Calu3 (cell line): Measurements from ENCODE around the gene OSBPL8. TPM values are rescaled to one million over a fixed set of nuclear protein-coding genes. Genes with fewer than 3 reads are reported as not detected.
"Not testable (repeated sequence)": the region's sequence is repeated elsewhere in the genome, so short reads cannot be mapped to it uniquely, and the experiment has no call there.

Experiments
- BruUV-seq: library from RNA; stranded (reverse); fragments of 400-500 nt; replicated peaks from 2 replicates; lab custom pipeline; 2021; lab: Mats Ljungman, UMichigan
- CTCF ChIA-PET: fragments of 300-600 bp; sonication (Branson Sonifier 250); formaldehyde crosslinking; loops from one replicate; lab custom pipeline; 2022; ENCODE audit warnings: antibody characterized with exemption; lab: Charles Lee
- DNase-seq: peaks from one replicate; pipeline ENCODE4 v3.0.0; 2022
- H3K27ac Mint-ChIP-seq: one replicate; pipeline ENCODE4 v1.8.0; 2022; ENCODE audit warnings: mixed read lengths; ENCODE audit not compliant: unreplicated experiment
- H3K27me3 Mint-ChIP-seq: one replicate; pipeline ENCODE4 v1.8.0; 2022; ENCODE audit warnings: mixed read lengths; ENCODE audit not compliant: unreplicated experiment
- H3K36me3 Mint-ChIP-seq: one replicate; pipeline ENCODE4 v1.8.0; 2022; ENCODE audit warnings: mild to moderate bottlenecking, moderate library complexity, mixed read lengths; ENCODE audit not compliant: insufficient read depth, unreplicated experiment
- H3K4me1 Mint-ChIP-seq: one replicate; pipeline ENCODE4 v1.8.0; 2022; ENCODE audit warnings: mild to moderate bottlenecking, low read depth, mixed read lengths; ENCODE audit not compliant: unreplicated experiment
- H3K4me3 Mint-ChIP-seq: one replicate; pipeline ENCODE4 v1.8.0; 2022; ENCODE audit warnings: mild to moderate bottlenecking, low read depth, moderate library complexity, mixed read lengths; ENCODE audit not compliant: unreplicated experiment
- H3K9me3 Mint-ChIP-seq: one replicate; pipeline ENCODE4 v1.8.0; 2022; ENCODE audit warnings: low read depth, mixed read lengths; ENCODE audit not compliant: unreplicated experiment
- intact Hi-C: fragments of 100-400 bp; cut with micrococcal nuclease; formaldehyde crosslinking; loops from one replicate; pipeline ENCODE4 v1.10.0; 2022; ENCODE audit not compliant: unreplicated experiment
- total RNA-seq: library from RNA; stranded (reverse); gene quantifications from 2 replicates; pipeline ENCODE4 v1.2.3, GENCODE V29; 2022
- TF ChIP-seq, protein P1 (sequence below): fragments of 200-600 bp; IDR thresholded peaks from one replicate; pipeline ENCODE4 v1.8.0; 2022; ENCODE audit warnings: antibody characterized with exemption; ENCODE audit not compliant: unreplicated experiment

The OSBPL8 gene
- total RNA-seq, 1 experiment from 2014 or later = 64.9 TPM

GRCh38 chr12:76480796-76481195 lies 78.8 kb downstream of the OSBPL8 start:
- BruUV-seq = no TSS peak
- Mint-ChIP-seq H3K4me3 (no peak overlapping the region), H3K36me3 (no peaks in the 10 kb centered on the region), H3K9me3 (no peaks in the 10 kb centered on the region), H3K27me3 (no peaks in the 10 kb centered on the region), H3K27ac (no peak overlapping the region), H3K4me1 (no peaks in the 10 kb centered on the region)
- DNase-seq = no peak
- TF ChIP-seq, protein P1, sequence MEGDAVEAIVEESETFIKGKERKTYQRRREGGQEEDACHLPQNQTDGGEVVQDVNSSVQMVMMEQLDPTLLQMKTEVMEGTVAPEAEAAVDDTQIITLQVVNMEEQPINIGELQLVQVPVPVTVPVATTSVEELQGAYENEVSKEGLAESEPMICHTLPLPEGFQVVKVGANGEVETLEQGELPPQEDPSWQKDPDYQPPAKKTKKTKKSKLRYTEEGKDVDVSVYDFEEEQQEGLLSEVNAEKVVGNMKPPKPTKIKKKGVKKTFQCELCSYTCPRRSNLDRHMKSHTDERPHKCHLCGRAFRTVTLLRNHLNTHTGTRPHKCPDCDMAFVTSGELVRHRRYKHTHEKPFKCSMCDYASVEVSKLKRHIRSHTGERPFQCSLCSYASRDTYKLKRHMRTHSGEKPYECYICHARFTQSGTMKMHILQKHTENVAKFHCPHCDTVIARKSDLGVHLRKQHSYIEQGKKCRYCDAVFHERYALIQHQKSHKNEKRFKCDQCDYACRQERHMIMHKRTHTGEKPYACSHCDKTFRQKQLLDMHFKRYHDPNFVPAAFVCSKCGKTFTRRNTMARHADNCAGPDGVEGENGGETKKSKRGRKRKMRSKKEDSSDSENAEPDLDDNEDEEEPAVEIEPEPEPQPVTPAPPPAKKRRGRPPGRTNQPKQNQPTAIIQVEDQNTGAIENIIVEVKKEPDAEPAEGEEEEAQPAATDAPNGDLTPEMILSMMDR = no peak
- CTCF ChIA-PET = no interaction called here
- intact Hi-C loops = no loop called here

GRCh38 chr12:76478045-76478444 lies 81.5 kb downstream of the OSBPL8 start:
- H3K27me3 Mint-ChIP-seq = no peaks in the 10 kb centered on the region
- CTCF ChIA-PET = interaction anchor here (0.6 to 0.7 kb wide), 2 partner anchors 130 to 496 kb away, joined by 3 to 8 read pairs; partner anchors contain the start of gene BBS10
- TF ChIP-seq, protein P1 = no peak
- H3K4me1 Mint-ChIP-seq = no peaks in the 10 kb centered on the region
- no peak overlapping the region for H3K4me3 Mint-ChIP-seq
- no TSS peak for BruUV-seq
- intact Hi-C loops = no loop called here
- H3K9me3 Mint-ChIP-seq = no peaks in the 10 kb centered on the region
- H3K36me3 Mint-ChIP-seq = no peaks in the 10 kb centered on the region
- no peak overlapping the region for H3K27ac Mint-ChIP-seq
- DNase-seq = no peak

- H3K4me3 Mint-ChIP-seq, CTCF ChIA-PET, H3K27me3 Mint-ChIP-seq, H3K9me3 Mint-ChIP-seq, BruUV-seq, H3K4me1 Mint-ChIP-seq, DNase-seq, H3K36me3 Mint-ChIP-seq, H3K27ac Mint-ChIP-seq, intact Hi-C loops: not testable (repeated sequence)
Observed at GRCh38 chr12:76472862-76473261, 86.7 kb downstream of the OSBPL8 start.

GRCh38 chr12:76471579-76471978 lies 88.0 kb downstream of the OSBPL8 start:
- intact Hi-C loops = no loop called here
- Mint-ChIP-seq H3K27ac (no peak overlapping the region), H3K36me3 (no peaks in the 10 kb centered on the region), H3K27me3 (no peaks in the 10 kb centered on the region), H3K4me3 (no peak overlapping the region), H3K4me1 (peaks cover 8% of the 10 kb centered on the region), H3K9me3 (no peaks in the 10 kb centered on the region)
- no TSS peak for BruUV-seq
- CTCF ChIA-PET = no interaction called here
- DNase-seq = no peak
- TF ChIP-seq, protein P1 = no peak
